Fibroblast of lung (primary cell): ENCODE measurements around the gene NOX3.

Experiments used
- CTCF ChIP-seq, 2 donors: IDR thresholded peaks in 1 of 2; conservative IDR thresholded peaks in 1 of 2; 1 replicate in 1 of 2; 2 replicates in 1 of 2; pipeline ENCODE4 v1.5.1; 2011 to 2012; ENCODE audit warnings: low read length in 2 of 2, control low read depth in 1 of 2, inconsistent platforms in 1 of 2, low read depth in 1 of 2, mild to moderate bottlenecking in 1 of 2
- EZH2 ChIP-seq: IDR thresholded peaks from 2 replicates; pipeline ENCODE4 v1.5.1; 2012; ENCODE audit warnings: low read length, control low read depth, mild to moderate bottlenecking; ENCODE audit errors: missing control alignments

- TF ChIP-seq EZH2 (no peak), CTCF (conservative IDR thresholded peaks at IDR 0.05 in 1 of 2, IDR thresholded peaks at IDR 0.05 in 1 of 2; ENCODE audit: low read depth in 1 of 2, low read length in 2 of 2) (no peak)
Measured at GRCh38 chr6:155408231-155408630, 47.4 kb downstream of the NOX3 start.
